Astrocyte (in vitro differentiated cells and primary cell): ENCODE data around the gene CLCN6.

Source experiments
- CTCF ChIP-seq: IDR thresholded peaks from 2 replicates; pipeline ENCODE4 v1.5.1; 2011; ENCODE audit warnings: low read depth, mild to moderate bottlenecking, inconsistent platforms, low read length, moderate library complexity; ENCODE audit not compliant: insufficient read depth
- EZH2 ChIP-seq: IDR thresholded peaks from 2 replicates; pipeline ENCODE4 v1.6.1; 2012; ENCODE audit warnings: mild to moderate bottlenecking, low read length, inconsistent platforms; ENCODE audit not compliant: insufficient read depth

GRCh38 chr1:11891433-11892186 lies 85.6 kb downstream of the CLCN6 start:
- no peak for TF ChIP-seq CTCF
- TF ChIP-seq EZH2: no peak
